COR-L47 (cell line): ENCODE data around the gene MSH5.

Experiments used
- DNase-seq: peaks from one replicate; lab custom pipeline; 2025; lab: John Stamatoyannopoulos, UW

Gene MSH5

DNA sequence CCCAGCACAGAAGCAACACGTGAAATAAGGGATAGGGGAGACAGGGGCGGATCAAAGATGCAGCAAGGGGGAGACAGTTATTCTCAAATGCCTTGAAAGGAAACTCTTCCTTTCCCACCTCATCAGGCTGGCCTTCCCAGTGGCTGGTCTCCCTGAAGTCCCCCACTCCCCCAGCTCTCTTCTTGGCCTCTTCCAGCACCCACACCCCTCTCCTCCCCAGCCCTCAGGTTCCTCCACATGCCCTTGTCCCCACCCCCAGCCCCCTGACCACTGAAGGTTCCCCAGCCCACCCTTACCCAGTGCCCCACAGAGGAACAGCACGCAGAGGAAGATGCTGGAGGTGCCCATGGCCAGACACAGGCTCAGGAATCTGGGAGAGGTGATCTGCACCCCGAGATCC lies 26.3 kb upstream of the MSH5 start:
- DNase-seq, result no peak

GRCh38 chr6:31713991-31714684 lies 25.7 kb upstream of the MSH5 start:
- DNase-seq, result peak; percentile 89

DNA sequence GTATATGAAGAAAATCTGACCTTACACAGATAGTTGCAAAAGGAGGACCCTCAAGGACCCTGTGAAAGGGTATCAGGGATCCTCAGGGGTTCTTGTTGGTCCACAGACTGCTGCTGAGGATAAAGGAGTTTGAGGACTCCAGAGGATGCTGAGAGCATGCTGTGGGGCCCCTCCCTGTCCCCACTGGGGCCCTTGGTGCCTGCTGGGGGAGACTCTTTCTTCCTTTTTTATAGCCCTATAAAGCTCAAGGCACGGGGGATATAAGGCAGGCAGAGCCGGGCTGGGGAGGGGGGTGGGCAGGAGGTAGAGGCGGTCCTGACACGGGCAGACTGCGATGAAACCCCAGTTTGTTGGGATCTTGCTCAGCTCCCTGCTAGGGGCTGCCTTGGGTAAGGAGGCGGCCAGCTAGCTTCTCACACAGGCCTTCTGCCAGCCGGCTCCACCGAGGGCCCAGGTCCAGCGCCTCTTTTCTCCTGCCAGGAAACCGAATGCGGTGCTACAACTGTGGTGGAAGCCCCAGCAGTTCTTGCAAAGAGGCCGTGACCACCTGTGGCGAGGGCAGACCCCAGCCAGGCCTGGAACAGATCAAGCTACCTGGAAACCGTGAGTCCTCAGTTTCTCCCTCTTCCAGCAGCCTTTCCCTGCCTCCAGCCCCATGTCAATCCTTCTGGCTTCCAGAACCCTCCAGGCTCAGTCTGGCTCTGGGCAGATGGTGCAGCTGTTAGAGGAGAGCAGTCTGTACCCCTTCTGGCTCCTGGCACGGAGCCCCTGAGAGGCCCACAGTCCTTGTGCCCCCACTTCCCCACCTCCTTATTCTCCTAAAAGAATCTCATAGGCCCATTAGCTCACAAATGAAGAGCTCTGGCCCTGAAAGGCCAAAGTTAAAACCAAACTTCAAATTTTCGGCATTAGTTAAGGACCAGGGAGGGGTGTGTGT lies 24.5 kb upstream of the MSH5 start, which contains the start of gene LY6G6D:
LY6G6D (plus strand) TSS at position 327 of the 937 bp plus-strand sequence; CDS start at position 335, 8 bp downstream.
- no peak for DNase-seq

DNA sequence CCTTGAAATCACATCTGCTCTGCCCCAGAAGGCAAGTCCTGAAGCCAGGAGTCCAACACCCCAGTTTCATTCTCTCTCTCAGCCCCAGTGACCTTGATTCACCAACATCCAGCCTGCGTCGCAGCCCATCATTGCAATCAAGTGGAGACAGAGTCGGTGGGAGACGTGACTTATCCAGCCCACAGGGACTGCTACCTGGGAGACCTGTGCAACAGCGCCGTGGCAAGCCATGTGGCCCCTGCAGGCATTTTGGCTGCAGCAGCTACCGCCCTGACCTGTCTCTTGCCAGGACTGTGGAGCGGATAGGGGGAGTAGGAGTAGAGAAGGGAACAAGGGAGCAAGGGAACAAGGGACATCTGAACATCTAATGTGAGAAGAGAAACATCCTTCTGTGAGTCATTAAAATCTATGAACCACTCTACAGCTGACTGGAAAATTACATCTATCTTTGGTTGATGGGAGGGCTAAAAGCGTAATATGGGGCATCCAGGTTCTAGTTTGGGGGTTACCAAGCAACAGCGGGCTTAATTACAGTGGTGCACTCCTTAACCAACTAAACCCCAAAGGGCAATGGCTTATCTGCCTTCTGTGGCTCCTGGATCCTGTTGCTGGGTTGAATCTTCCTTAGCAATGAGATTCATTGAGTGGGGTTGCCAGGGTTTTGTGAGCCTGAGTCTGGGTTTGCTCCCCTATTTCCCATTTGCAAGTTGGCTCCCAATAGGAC lies 22.1 kb upstream of the MSH5 start:
- DNase-seq, result no peak

DNA sequence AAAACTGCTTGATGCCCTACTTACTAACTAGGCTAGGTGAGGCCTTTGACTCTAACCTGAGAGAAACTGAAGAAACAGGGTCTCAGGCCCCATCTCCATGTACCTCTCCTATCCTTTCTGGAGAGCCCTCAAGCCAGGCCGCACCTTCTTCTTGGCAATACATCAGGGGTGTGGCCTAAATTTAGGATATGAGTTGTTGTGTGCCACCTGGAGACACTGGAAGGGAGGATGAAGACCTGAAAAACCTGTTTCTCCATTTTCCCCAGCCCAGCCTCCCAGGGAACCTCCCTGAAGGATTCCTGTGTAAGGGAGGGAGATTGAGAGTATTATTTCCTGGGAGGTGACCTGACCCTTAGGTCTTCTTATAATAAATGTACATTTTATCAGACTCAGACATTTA lies 21.5 kb upstream of the MSH5 start:
- peak; percentile 47 for DNase-seq

DNA sequence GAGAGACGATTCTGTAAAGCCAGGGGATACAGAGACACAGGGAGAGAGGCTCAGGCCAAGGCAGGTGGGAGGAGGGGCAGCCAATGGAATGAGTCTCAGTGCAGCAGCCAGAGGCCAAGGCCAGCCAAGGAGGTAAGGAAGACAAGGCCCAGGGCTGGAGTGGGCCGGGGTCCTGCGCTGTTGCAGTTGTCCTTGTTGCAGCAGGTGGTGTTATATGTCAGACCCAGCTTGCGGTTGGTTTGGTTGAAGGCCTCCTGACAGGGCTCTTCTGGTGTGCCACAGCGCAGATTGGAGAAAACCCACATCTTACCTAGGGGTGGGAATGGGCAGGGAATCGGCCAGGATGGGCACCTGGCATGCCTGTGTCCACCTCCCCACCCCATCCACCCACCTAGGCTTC lies 20.8 kb upstream of the MSH5 start:
- no peak for DNase-seq

- DNase-seq, result no peak
Observed at GRCh38 chr6:31720196-31720770, 19.5 kb upstream of the MSH5 start.

DNA sequence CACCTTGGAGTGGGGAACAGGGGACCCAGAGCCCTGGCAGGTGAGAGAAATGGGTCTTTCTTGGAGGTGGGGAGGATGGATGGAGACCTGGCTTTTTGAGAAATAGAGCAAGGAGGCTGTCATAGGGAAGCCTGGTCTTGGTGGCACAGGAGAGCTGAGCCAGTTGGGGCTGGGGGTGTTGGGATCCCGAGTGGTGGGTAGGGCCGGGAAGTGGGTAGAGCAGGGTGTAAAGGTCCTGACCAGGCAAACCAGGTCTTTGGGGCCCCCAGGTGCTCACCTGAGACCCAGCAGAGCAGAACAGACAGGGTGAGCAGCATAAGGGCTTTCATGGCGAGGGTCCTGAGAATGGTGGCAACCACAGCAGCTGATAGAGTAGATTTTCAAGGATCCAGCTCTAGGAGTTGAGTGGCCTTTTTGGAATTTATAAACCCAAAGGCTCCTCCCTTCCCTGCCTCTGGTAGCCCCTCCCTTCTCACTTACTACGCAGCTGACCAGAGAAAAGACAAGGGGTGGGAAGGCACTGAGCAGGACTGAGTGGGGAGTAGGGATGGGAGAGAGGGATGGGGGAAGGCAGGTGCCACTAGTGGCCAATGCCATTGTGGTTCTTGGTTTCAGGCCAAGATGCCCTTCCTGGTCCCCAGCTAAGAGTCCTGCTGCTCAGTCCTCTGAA lies 18.3 kb upstream of the MSH5 start, which contains the start of gene LY6G6C:
LY6G6C (minus strand) TSS at position 396 of the 670 bp plus-strand sequence; CDS start at position 329, 67 bp downstream.
- no peak for DNase-seq

DNA sequence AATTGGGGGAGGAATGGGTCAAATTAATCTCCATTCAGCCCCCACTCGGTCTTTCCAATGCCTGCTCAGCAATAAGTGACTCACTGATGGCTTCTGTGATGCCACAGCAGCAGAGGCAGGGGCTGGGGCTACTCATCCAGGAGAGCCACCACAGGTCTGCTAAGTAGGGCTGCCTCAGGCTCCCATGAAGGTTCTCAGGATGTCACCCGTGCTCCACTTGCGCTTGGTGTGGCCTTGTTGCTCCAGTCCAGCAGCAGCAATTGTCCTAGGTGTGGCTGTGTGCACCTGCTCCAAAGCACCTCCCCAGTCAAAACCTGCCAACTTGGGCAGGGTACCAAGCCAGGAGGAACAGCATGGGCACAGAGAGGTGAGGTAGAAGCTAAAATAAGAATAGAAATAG lies 17.6 kb upstream of the MSH5 start:
- no peak for DNase-seq

GRCh38 chr6:31723245-31723979 lies 16.4 kb upstream of the MSH5 start, which contains the start of gene MPIG6B:
Gene MPIG6B (plus strand): TSS chr6:31723373. CDS start chr6:31723384, 11 bp downstream.
- DNase-seq, result no peak

DNA sequence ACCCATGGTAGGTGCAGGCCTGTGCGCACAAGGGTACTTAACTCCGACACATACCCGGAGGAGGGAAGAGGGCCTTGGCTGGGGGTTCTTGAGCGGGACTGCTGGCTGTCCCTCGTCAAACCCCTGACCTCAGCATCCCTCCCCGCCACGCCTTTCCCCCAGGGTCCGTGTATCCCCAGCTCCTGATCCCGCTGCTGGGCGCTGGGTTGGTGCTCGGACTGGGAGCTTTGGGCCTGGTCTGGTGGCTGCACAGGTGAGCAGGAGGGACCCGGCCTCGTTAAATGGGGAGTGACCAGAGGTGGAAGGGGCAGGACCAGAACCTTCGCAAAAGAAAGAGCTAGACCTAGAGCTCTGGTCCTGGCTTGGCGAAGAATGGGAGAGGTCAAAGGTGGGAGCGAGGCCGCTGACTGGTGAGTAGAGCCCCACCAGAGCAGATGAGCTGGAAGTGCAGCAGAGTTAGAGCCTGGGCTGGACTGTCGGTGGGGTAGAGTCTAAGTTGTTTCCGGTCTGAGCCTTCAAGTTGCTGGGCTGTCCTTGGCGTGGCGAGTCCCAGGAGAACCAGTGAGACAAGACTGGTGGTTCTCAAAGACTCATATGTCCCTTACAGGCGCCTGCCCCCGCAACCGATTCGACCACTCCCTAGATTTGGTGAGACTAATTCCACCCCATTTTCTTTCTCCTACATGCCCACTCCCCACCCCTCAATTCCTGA lies 15.7 kb upstream of the MSH5 start:
- no peak for DNase-seq

- no peak for DNase-seq
Observed at GRCh38 chr6:31725502-31726350, 14.1 kb upstream of the MSH5 start.

GRCh38 chr6:31727034-31727716 lies 12.6 kb upstream of the MSH5 start:
- no peak for DNase-seq

- DNase-seq, result no peak
Observed at GRCh38 chr6:31727717-31728671, 11.8 kb upstream of the MSH5 start.

- no peak for DNase-seq
Observed at GRCh38 chr6:31728767-31729514, 10.9 kb upstream of the MSH5 start, which contains the start of gene DDAH2. Gene DDAH2 (minus strand): TSS chr6:31729299. CDS start chr6:31729161, 138 bp downstream.

DNA sequence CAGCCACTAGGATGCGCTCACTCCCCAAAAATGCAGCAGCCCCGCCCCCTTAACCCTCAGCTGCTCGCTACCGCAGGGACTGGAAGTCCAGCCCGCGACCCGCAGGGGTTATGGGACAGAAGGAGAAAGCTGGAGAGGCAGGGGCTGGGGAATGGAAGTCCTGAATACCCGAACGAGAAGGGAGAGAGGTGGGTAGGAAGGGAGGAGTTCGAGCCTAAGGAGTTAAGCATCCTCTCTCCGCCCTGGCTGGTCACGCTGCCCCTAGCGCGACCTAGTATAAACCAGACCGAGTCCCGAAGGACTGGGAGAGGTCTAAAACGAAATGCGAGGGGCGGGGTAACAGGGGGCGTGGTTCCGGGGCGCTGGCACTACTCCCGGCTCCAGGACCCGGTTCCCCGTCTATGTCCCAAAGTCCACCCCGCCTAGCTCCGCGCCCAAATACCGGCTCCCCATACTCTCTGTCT lies 10.3 kb upstream of the MSH5 start:
- DNase-seq, result peak; percentile 62
